Measurements from ENCODE around the gene PDE4DIP.
"Not testable (repeated sequence)": the region's sequence is repeated elsewhere in the genome, so short reads cannot be mapped to it uniquely, and the experiment has no call there.

The PDE4DIP gene

GRCh38 chr1:148829365-148829764, 14.9 kb upstream of the PDE4DIP start:
- H3K4me1 ChIP-seq (ENCODE audit: control insufficient read depth, insufficient read depth, low read depth, low read length); H2BK5ac ChIP-seq (ENCODE audit: low read depth, low read length, poor library complexity, severe bottlenecking); H3K23ac ChIP-seq (ENCODE audit: low read length in 2 of 2); H3K14ac ChIP-seq (ENCODE audit: low read length in 2 of 2); H2BK15ac ChIP-seq (ENCODE audit: low read depth, poor library complexity, severe bottlenecking); H3K18ac ChIP-seq (ENCODE audit: low read depth in 1 of 2, low read length in 2 of 2); H4K8ac ChIP-seq (ENCODE audit: low read length); H3K4me2 ChIP-seq (ENCODE audit: low read length, poor library complexity, severe bottlenecking); H2BK120ac ChIP-seq (ENCODE audit: low read depth, low read length); H2AFZ ChIP-seq (ENCODE audit: low read depth, low read length); H3K27me3 ChIP-seq (ENCODE audit: control insufficient read depth in 1 of 2, insufficient read depth in 1 of 2, low read length in 2 of 2); H3K9me3 ChIP-seq (ENCODE audit: control insufficient read depth, low read length); H3K9ac ChIP-seq (ENCODE audit: low read length); H4K91ac ChIP-seq (ENCODE audit: low read length); DNase-seq; H3K4ac ChIP-seq (ENCODE audit: low read depth in 1 of 2, low read length in 2 of 2); H2AK5ac ChIP-seq (ENCODE audit: low read length, severe bottlenecking); H3K27ac ChIP-seq (ENCODE audit: low read length, poor library complexity, severe bottlenecking); H3K36me3 ChIP-seq (ENCODE audit: control insufficient read depth in 1 of 2, insufficient read depth in 2 of 2, low read depth in 1 of 2, low read length in 2 of 2); H3K79me1 ChIP-seq (replicated peaks; ENCODE audit: low read length, poor library complexity, severe bottlenecking); H3K4me3 ChIP-seq (ENCODE audit: insufficient read depth in 1 of 2, low read depth in 1 of 2, low read length in 2 of 2); H2BK12ac ChIP-seq (ENCODE audit: low read length in 2 of 2): not testable (repeated sequence)
- WGBS, result no CpG with 5 or more reads among the region's 3 CpGs

DNA sequence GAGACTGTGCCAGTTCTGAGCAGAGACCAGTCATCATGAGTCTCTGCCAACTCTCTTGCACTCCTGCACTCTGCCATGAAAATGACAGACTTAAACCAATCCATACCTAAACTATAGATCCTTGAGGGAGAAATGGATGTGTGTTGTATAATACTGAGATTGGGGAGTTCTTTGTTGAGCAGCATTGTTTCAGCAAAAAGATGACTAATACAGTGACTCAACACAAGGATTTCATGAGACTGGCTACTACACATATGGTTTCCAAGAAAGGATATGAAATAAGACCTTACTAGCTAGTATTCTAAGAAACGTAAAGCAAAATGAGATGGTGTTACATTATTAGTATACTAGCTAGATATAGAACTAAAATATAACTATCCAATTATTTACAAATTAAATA, 3.0 kb upstream of the PDE4DIP start:
- not testable (repeated sequence) for H4K8ac ChIP-seq (ENCODE audit: low read length); H3K79me1 ChIP-seq (replicated peaks; ENCODE audit: low read length, poor library complexity, severe bottlenecking); H4K91ac ChIP-seq (ENCODE audit: low read length); H2AK5ac ChIP-seq (ENCODE audit: low read length, severe bottlenecking); H3K4me2 ChIP-seq (ENCODE audit: low read length, poor library complexity, severe bottlenecking); H3K4me1 ChIP-seq (ENCODE audit: control insufficient read depth, insufficient read depth, low read depth, low read length); H3K14ac ChIP-seq (ENCODE audit: low read length in 2 of 2); H3K23ac ChIP-seq (ENCODE audit: low read length in 2 of 2); DNase-seq; H3K9me3 ChIP-seq (ENCODE audit: control insufficient read depth, low read length); H3K18ac ChIP-seq (ENCODE audit: low read depth in 1 of 2, low read length in 2 of 2); H2BK15ac ChIP-seq (ENCODE audit: low read depth, poor library complexity, severe bottlenecking); H3K27ac ChIP-seq (ENCODE audit: low read length, poor library complexity, severe bottlenecking); H2BK5ac ChIP-seq (ENCODE audit: low read depth, low read length, poor library complexity, severe bottlenecking); H3K27me3 ChIP-seq (ENCODE audit: control insufficient read depth in 1 of 2, insufficient read depth in 1 of 2, low read length in 2 of 2); H3K4ac ChIP-seq (ENCODE audit: low read depth in 1 of 2, low read length in 2 of 2); H2BK120ac ChIP-seq (ENCODE audit: low read depth, low read length); H2BK12ac ChIP-seq (ENCODE audit: low read length in 2 of 2); H2AFZ ChIP-seq (ENCODE audit: low read depth, low read length); H3K36me3 ChIP-seq (ENCODE audit: control insufficient read depth in 1 of 2, insufficient read depth in 2 of 2, low read depth in 1 of 2, low read length in 2 of 2); H3K9ac ChIP-seq (ENCODE audit: low read length); H3K4me3 ChIP-seq (ENCODE audit: insufficient read depth in 1 of 2, low read depth in 1 of 2, low read length in 2 of 2)
- WGBS, result no CpG with 5 or more reads among the region's 1 CpG

DNA sequence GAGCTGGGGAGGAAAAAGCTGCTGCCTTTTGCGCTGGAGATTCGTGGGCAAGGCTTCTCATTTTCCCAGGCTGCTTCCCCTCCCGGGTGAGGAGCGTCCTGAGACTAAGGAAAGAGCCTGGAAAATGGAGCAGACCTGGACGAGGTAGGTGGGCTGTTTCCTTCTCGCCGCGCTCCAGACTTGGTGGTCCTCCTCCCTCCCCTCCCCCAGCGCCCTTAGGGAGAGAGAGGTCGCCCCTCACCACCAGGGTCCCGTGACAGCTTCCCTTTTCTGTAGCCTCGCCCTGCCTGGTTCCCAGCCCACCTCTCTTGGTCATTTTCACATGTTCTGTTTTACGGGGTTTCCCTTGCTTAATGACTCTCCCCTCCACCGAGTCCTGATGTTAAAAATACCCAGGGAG, 423 bp downstream of the PDE4DIP start:
- not testable (repeated sequence) for H3K36me3 ChIP-seq (ENCODE audit: control insufficient read depth in 1 of 2, insufficient read depth in 2 of 2, low read depth in 1 of 2, low read length in 2 of 2); H3K9me3 ChIP-seq (ENCODE audit: control insufficient read depth, low read length); H3K27ac ChIP-seq (ENCODE audit: low read length, poor library complexity, severe bottlenecking); H3K4me2 ChIP-seq (ENCODE audit: low read length, poor library complexity, severe bottlenecking); H3K4me1 ChIP-seq (ENCODE audit: control insufficient read depth, insufficient read depth, low read depth, low read length); H3K27me3 ChIP-seq (ENCODE audit: control insufficient read depth in 1 of 2, insufficient read depth in 1 of 2, low read length in 2 of 2); H2BK120ac ChIP-seq (ENCODE audit: low read depth, low read length); H3K14ac ChIP-seq (ENCODE audit: low read length in 2 of 2); H3K9ac ChIP-seq (ENCODE audit: low read length); H3K79me1 ChIP-seq (replicated peaks; ENCODE audit: low read length, poor library complexity, severe bottlenecking); H4K8ac ChIP-seq (ENCODE audit: low read length); DNase-seq; H3K18ac ChIP-seq (ENCODE audit: low read depth in 1 of 2, low read length in 2 of 2); H2BK5ac ChIP-seq (ENCODE audit: low read depth, low read length, poor library complexity, severe bottlenecking); H2AK5ac ChIP-seq (ENCODE audit: low read length, severe bottlenecking); H4K91ac ChIP-seq (ENCODE audit: low read length); H3K4ac ChIP-seq (ENCODE audit: low read depth in 1 of 2, low read length in 2 of 2); H2BK15ac ChIP-seq (ENCODE audit: low read depth, poor library complexity, severe bottlenecking); H2BK12ac ChIP-seq (ENCODE audit: low read length in 2 of 2); H2AFZ ChIP-seq (ENCODE audit: low read depth, low read length); H3K4me3 ChIP-seq (ENCODE audit: insufficient read depth in 1 of 2, low read depth in 1 of 2, low read length in 2 of 2); H3K23ac ChIP-seq (ENCODE audit: low read length in 2 of 2)
- WGBS, result no CpG with 5 or more reads among the region's 14 CpGs

GRCh38 chr1:148845068-148845467, 840 bp downstream of the PDE4DIP start:
- H3K79me1 ChIP-seq (replicated peaks; ENCODE audit: low read length, poor library complexity, severe bottlenecking); H2BK5ac ChIP-seq (ENCODE audit: low read depth, low read length, poor library complexity, severe bottlenecking); H2BK120ac ChIP-seq (ENCODE audit: low read depth, low read length); H3K36me3 ChIP-seq (ENCODE audit: control insufficient read depth in 1 of 2, insufficient read depth in 2 of 2, low read depth in 1 of 2, low read length in 2 of 2); H3K4me2 ChIP-seq (ENCODE audit: low read length, poor library complexity, severe bottlenecking); H3K23ac ChIP-seq (ENCODE audit: low read length in 2 of 2); H2BK15ac ChIP-seq (ENCODE audit: low read depth, poor library complexity, severe bottlenecking); H3K27me3 ChIP-seq (ENCODE audit: control insufficient read depth in 1 of 2, insufficient read depth in 1 of 2, low read length in 2 of 2); H2BK12ac ChIP-seq (ENCODE audit: low read length in 2 of 2); H4K91ac ChIP-seq (ENCODE audit: low read length); DNase-seq; H3K4ac ChIP-seq (ENCODE audit: low read depth in 1 of 2, low read length in 2 of 2); H3K18ac ChIP-seq (ENCODE audit: low read depth in 1 of 2, low read length in 2 of 2); H3K4me1 ChIP-seq (ENCODE audit: control insufficient read depth, insufficient read depth, low read depth, low read length); H2AFZ ChIP-seq (ENCODE audit: low read depth, low read length); H3K14ac ChIP-seq (ENCODE audit: low read length in 2 of 2); H4K8ac ChIP-seq (ENCODE audit: low read length); H3K9ac ChIP-seq (ENCODE audit: low read length); H3K9me3 ChIP-seq (ENCODE audit: control insufficient read depth, low read length); H3K4me3 ChIP-seq (ENCODE audit: insufficient read depth in 1 of 2, low read depth in 1 of 2, low read length in 2 of 2); H2AK5ac ChIP-seq (ENCODE audit: low read length, severe bottlenecking); H3K27ac ChIP-seq (ENCODE audit: low read length, poor library complexity, severe bottlenecking): not testable (repeated sequence)
- WGBS, result no CpG with 5 or more reads among the region's 4 CpGs

All from mesenchymal stem cell (in vitro differentiated cells and primary cell).